HG03354 (cell line): ENCODE data around the gene SDHAF2.
"Not testable (repeated sequence)": the region's sequence is repeated elsewhere in the genome, so short reads cannot be mapped to it uniquely, and the experiment has no call there.

Experiments used
- ATAC-seq: cut with Tn5 transposase; IDR thresholded peaks from one replicate; pipeline ENCODE4 v1.9.1; 2021; ENCODE audit warnings: mild to moderate bottlenecking; ENCODE audit not compliant: unreplicated experiment, poor library complexity, severe bottlenecking

The SDHAF2 gene

GRCh38 chr11:61429691-61430582 lies at the start of gene SDHAF2, which contains the start of gene CPSF7:
Gene SDHAF2 (plus strand): TSS chr11:61430124. CDS start chr11:61430147, 23 bp downstream.
Gene CPSF7 (minus strand): TSS chr11:61429975. CDS start chr11:61429235, 740 bp downstream.
- peak; percentile 83 for ATAC-seq

GRCh38 chr11:61380884-61381283 lies 49.0 kb upstream of the SDHAF2 start:
- no peak for ATAC-seq

GRCh38 chr11:61383859-61384258 lies 46.1 kb upstream of the SDHAF2 start:
- not testable (repeated sequence) for ATAC-seq

GRCh38 chr11:61384271-61385242 lies 45.4 kb upstream of the SDHAF2 start:
- no peak for ATAC-seq

GRCh38 chr11:61390161-61390560 lies 39.8 kb upstream of the SDHAF2 start:
- no peak for ATAC-seq

- ATAC-seq: peak; percentile 24
These were observed 36.8 kb upstream of the SDHAF2 start for GRCh38 chr11:61392981-61393595.

GRCh38 chr11:61401173-61401572 lies 28.8 kb upstream of the SDHAF2 start:
- no peak for ATAC-seq

GRCh38 chr11:61401573-61401972 lies 28.4 kb upstream of the SDHAF2 start:
- no peak for ATAC-seq

GRCh38 chr11:61403658-61404057 lies 26.3 kb upstream of the SDHAF2 start:
- ATAC-seq: no peak

- ATAC-seq: no peak
These were observed 25.8 kb upstream of the SDHAF2 start for GRCh38 chr11:61404103-61404502.

- ATAC-seq: no peak
These were observed 25.3 kb upstream of the SDHAF2 start for GRCh38 chr11:61404641-61405040.

- no peak for ATAC-seq
These were observed 23.9 kb upstream of the SDHAF2 start for GRCh38 chr11:61406067-61406466.

- no peak for ATAC-seq
These were observed 22.8 kb upstream of the SDHAF2 start for GRCh38 chr11:61406991-61407728.

- ATAC-seq: no peak
These were observed 18.3 kb upstream of the SDHAF2 start for GRCh38 chr11:61411589-61411988.

- no peak for ATAC-seq
These were observed 16.4 kb upstream of the SDHAF2 start for GRCh38 chr11:61413496-61413895.

GRCh38 chr11:61414547-61414946 lies 15.4 kb upstream of the SDHAF2 start:
- no peak for ATAC-seq

GRCh38 chr11:61415381-61415780 lies 14.5 kb upstream of the SDHAF2 start:
- no peak for ATAC-seq

- no peak for ATAC-seq
These were observed 13.0 kb upstream of the SDHAF2 start for GRCh38 chr11:61416941-61417340.

GRCh38 chr11:61417670-61418069 lies 12.3 kb upstream of the SDHAF2 start:
- no peak for ATAC-seq
